ELR (cell line): ENCODE data around the gene POLR2L.
A peak's percentile ranks its signal among the peaks of the same experiment; 100 is the strongest.

Source experiments
- DNase-seq: peaks from one replicate; pipeline ENCODE4 v3.0.0-alpha.2; 2015; ENCODE audit warnings: low read depth

The POLR2L gene

DNA sequence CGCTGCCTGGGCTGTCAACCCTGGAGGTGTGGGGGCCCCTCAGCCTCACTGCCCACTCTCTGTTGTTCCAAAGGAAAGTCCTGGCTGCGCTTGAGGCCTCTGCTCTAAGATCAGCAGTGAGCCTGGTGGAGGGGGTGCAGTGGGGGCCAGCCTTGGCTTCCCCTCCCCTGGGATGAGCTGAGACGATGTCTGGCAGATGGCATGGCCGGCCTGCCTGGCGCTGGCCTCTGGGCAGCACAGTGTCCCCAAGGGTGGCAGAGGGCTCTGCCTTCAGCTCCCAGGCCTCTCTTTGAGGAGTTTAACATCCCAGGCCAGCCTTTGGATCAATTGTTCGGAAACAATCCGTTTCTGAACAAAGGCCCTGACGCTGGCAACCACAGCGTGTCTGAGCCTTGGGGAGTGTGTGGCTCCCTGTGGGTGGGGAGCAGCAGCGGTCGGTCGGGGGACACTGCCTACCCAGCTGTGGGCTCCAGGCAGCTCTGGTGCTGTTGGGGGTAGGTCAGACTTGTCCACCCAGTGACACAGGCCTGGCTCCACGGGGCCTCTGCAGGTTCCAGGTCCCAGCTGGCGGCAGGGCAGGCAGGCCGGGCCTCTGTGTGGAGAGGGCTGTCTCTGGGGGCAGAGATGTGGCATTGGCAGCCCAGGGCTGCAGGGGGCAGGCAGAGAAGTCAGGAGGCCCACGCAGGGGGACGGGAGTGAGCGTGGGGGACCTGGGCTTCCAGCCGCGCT, 12.4 kb upstream of the POLR2L start:
- DNase-seq: no peak

DNA sequence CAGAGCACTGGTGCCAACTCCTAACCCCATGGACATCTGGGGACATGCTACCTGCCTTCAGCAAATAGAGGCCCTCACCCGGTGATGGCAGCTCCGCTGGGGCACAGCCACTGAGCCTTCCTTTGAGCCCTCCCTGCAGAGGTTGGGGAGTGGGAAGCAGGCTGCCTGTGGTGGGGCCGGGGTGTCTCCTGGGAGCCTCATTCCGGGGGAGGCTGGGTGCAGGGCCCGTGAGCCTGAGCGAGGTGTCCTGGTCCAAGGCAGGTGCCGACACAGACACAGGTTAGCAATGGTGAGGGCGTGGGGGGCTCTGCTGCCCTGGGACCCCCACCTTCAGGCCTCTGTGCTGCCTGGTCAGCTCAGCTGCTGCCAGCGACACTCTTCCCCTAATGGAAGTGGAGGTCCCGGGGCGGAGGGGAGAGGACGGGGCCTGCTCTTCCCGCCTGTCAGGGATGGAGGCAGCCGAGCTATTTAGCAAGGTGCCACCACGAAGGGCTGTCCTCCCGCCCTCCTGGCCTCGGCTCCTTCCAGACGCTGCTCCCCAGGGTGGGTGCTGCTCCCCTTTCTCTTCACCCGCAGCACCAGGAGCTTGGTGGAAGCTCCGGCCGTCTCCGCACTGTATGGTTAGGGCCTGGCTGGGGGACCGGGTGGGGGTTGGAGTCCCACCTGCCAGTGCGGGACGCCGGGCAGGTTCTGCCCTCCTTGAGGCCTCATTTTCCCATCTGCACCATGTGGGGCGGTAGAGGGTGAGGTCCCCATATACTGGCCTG, 11.5 kb upstream of the POLR2L start:
- no peak for DNase-seq

DNA sequence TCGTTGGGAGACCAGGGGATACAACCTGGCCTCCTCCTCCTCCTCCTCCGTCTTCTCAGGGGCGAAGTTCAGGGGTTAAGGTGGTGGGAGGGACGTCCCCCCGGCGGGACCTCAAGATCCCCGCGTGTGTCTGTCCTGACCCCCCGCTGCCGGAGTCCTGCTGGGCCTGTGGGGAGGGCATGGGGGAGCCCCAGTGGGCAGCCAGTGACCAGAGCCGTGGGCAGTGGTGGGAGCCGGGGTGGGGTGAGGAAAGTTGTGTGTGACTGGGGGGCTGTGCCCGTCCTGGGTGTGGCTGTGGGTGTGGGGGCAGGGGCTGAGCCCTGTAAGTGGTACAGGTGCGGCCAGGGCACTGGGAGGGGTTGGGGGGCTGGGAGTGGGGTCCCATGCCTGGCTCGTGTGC, 10.4 kb upstream of the POLR2L start:
- DNase-seq: no peak

DNA sequence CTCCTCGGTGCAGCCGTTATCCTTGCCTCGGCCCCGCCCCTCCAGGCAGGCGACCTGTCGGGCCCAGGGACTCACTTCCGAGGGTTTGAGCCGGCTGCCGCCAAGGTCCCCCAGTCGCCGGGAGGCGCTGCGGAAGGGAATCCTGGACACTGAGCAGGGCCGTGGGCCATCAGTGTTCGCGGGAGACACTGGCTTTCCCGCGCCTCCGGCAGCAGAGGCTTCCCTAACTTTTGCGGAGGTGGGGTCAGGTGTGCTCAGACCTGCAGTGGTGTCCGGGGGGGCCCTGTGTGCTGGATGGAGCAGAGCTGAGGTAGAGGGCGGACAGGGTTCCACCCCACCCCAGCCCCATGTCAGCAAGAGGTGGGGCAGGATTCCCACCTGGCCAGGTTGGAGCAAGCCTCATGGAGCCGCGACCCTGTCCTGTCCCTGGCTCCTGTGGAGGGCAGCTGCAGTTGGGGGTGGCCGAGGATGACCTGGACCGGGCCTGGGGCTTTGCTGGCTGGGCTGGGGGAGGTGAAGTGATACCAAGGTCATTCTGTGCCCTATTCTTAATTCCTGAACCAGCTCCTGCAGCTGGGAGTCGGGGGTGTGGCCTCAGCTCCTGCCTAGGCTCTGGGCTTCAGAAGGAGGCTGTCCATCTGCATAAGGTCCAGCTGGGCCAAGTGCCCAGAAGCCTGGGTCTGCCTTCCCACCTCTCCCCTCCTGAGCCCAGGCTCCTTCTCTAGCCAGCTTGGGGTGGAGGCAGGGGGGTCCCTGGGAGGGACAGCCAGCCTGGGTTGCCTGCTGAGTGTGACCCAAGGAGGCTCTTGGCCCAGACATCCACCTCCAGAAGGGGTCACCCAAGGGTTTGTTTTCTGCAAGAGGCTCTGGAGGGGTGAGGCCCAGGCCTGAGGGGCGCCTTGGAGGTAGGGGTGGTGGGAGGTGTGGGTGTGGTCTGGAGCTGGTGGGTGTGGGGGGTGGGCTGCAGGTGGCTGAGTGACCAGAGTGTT, 8.7 kb upstream of the POLR2L start:
- DNase-seq: no peak

DNA sequence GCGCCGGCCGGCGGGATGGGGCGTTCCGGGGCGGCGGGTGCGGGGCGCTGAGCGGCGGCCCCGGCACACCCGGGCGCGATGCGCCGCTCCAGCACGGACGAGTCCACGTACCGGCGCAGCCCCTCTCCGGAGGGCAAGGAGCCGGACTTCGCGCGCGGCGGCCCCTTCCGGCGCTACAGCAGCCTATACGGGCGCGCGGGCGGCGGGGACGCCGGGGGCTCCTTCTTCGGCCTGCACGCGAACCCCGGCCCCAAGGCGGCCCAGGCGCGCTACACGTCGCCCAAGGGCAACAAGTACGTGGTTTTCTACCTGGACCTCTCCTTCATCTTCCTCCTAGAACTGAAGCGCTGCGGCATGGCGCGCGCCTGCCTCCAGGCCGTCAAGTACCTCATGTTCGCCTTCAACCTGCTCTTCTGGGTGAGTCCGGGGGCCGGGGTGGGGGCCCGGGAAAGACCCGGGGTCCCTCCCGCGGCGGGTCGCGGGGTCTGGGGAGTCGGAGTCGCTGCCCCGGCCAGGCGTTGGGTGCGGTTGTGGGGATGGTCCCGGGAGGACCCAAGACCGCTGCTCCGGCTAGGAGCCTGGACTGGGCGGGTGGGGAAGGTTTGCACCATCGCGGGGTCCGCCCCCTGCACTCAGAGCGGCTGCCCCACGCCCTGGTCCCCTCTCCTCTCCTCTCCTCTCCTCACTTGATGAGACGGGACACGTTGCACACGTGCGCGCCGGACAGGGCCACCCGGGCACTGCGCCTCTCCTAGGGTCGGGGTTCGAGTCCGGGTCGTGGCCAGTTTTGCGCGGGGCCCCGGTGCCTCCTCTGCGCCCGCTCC, 7.8 kb upstream of the POLR2L start:
- DNase-seq: no peak

- no peak for DNase-seq
These were observed 6.9 kb upstream of the POLR2L start for GRCh38 chr11:849104-849824.

GRCh38 chr11:848380-848931, 6.1 kb upstream of the POLR2L start:
- peak; percentile 45 for DNase-seq

DNA sequence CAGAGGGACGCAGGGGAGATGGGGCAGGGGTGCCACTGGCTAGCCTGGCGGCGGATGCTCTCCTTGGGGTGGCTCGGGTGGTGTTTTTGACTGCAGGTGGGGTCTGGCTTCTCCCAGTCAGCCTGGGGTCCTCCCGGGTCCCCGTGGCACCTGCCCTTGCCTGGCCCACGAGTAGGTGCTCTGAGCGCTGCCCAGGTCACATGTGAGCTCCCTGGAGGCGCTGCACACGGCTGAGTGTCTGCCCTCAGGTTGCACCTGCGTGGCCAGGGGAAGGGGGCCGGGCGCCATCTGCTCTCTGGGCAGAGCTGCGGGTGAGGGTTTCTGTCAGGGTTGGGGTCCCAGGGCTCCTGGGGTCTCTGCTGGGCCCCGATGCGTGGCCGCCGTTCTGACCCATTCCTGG, 5.5 kb upstream of the POLR2L start:
- no peak for DNase-seq

DNA sequence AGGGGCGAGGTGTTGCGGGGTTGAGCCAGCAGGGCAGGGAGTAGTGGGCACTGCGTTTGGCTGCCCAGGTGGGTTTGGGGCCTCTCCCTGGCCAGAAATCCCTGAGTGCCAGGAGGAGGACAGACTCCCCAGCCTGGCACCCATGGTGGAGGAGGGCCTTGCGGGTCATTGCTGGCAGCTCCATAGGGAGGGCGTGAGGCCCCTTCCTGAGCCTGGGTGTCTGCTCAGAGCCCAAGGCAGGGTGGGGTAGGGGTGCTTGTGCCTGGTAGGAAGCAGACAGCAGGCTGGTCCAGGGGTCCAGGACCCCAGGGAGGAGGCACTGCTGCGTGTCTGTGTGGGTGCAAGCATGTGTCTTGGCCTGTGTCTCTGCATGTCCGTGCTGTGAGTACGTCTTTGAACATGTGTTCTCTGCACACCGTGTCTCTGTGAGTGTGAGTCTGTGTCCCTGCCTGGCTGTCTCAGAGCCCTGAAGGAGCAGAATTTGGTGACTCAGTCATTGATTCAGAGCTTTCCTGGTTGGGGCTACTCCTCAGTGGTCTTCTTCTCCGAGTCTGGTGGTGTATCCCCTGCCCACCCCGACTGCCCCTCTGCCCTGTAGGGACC, 4.3 kb upstream of the POLR2L start:
- peak; percentile 78 for DNase-seq

DNA sequence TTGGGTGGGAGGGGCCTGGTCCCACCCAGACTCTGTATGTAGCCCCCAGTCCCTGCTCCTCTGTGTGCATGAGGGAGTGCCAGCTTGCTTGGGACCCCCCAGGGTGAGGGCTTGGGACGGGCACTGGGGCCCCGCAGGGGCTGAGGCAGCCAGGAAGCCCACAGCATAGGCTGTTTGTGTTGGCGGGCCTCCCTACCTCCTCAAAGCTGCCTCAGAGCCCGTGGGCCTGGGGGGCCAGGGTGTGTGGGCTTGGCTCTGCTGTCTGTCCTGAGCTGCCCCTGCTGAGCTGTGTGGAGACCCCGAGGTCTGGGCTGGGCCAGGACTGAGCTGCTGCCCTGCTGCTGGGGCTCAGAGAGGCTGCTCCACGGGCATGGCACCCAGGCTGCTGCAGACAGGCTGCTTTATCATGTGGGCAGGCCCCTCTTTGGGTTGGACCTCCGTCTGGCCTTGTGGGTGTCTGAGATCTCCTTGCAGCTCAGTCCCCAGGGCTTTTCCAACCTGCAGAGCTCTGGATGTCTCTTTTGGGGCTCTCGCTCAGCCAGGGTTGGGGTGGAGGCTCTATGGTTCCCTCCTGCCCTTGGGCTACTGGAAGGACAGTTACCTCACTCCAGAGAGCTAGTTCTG, 3.7 kb upstream of the POLR2L start:
- no peak for DNase-seq

DNA sequence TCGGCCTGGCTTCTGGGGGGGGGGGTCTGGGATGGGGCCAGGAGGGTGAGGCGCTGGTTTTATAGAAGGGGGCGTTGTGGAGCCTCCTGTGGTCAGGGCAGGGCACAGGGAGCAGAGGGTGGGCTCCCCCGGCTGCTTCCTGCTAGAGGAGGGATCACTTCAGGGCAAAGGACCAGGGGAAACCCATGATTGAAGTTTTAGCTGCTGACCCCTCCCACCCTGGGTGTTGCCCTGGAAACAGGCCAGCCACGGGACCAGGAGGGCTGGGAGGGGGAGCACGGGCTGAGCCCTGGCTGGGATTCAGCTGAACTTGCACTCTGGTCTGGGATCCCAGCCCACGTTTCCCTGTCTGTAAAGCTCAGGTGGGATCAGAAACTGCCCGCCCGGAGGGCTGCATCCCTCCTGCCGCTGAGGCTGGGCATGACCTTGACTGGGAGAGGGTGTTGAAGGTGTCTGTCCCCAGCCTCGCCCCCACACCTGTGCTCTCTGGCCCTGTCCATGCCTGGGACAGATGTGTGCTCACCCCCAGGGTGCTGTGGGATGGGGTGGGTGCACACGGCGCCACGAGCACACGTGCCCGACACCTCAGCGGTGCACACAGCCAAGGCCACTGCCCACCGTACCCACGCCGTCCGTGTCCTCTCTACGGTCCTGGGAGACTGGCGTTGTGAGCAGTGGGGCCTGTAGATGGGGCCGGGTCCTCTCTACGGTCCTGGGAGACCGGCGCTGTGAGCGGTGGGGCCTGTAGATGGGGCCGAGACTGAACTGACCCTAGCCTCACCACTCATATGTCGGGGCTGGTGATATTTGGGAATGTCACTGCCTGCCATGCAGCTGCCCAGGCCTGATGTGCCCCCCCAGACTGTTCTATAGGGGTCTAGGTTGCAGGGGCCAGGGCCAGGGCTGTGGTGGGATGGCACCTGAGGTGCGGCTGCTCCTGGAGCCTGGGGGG, 2.6 kb upstream of the POLR2L start:
- DNase-seq: peak; percentile 79

DNA sequence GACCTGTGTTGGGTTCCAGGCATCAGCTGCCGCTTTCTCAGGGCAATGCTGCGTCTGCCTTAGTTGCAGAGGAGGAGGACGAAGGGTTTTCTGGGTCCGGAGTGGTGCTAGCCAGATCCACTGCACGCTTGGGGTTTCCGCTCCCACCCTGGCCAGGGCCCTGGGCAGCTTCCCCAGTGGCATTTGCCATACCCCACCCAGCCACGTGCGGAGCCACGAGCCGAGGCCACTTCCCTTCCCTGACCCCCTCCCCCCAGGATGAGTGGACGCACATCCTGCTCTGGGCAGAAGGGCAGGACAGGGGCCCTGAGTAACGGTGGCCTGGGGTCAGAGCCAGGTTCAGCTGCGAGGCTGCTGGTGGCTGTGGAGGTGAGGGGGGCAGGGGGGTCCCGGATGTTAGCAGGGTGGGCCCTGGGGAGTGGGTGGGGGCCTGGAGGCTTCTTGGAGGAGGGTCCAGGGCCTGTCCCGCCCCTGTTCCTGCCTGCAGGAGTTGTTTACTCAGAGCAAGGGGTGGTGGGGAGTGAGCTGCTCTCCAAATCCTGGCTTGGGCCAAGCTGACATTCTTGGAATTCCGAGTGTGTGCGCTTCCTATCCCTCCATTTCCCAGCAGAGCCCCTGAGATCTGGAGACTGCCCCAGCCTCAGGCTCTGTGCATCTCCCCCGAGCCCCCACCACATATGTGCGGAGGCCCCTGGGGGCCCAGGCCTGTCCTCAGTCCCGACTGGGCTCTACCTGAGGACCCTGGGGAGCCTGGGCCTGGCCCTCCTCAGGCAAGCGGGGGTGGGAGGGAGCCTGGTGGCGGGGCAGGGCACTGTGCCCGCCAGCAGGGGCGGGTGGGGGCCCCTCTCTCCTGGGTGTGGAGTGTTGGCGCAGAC, 1.7 kb upstream of the POLR2L start:
- DNase-seq: peak; percentile 92

DNA sequence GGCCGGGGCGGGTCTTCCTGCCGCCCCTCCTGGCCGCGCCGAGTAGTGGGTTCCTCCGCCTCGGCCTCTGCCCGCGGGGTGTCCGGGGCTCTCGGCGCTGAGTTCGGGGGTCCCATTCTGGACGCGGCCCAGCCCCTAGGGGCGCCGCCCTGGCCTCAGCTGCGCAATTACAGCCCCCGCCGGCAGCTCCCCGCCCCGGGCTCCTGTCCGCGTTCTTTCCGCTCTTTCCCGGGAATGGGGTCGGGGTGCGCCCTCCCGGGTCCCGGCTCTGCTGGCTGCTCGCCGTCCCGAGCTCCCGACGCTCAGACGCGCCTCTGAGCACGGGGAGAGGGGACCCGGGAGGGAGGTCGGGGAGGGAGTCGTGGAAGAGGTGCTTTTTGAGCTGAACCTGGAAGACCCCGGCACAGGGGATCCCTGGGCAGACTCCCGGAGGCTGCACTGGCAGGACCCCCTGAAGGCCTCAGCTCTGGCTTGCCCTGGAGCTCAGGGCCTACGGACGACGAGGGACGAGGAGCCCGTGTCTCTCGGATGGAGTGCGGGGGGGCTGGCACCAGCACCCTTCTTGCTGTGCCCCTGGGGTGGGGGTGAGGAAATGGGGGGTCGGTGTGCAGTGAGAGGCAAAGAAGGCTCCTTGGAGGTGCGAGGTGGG, 881 bp upstream of the POLR2L start:
- DNase-seq: peak; percentile 46

GRCh38 chr11:841981-842369, 354 bp downstream of the POLR2L start:
- DNase-seq: no peak

GRCh38 chr11:839875-840617, 2.3 kb downstream of the POLR2L start:
- DNase-seq: peak; percentile 49

GRCh38 chr11:839280-839623, 3.1 kb downstream of the POLR2L start:
- no peak for DNase-seq
